ENCODE measurements around the gene LRRC18.

LRRC18 gene

DNA sequence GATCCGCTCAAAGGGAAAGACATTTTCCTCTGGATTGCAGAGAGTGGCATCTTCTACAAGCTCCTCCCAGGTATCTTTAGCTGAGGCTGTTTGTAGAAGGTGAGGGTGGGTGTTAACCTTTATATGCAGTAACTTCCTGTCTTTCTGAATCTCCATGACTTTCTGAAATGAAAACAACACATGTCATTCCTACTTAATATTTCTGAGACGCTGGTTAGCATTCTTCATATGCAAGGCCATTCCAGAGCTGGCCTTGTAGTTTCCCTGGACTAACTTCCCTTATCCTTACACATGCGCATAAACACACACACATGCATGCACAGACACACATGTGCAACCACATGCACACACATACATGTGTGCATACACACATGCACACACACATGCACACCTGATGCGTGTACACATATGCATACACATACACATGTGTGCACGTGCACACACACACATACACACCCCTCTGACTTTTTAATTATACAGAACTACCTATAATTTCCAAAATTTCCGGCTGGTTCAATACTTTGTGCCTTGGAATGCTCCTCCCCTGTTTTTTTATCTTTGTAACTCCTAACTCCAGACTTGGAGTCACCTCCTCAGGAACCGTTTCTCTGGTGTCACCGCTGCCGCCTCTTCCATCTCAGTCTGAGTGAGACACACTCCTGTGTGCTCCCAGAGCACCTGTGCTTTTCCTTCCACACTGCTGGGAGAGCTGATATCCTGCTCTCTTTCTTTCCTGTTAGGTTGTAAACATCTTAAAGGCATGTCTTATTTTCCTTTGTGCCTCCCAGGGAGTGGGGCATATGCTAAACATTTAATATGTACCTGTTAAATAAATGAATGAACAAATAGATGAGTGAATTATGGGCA is 55.2 kb downstream of the LRRC18 start:
- DNase-seq (ENCODE audit: low read depth in 2 of 3, low spot score in 1 of 3): no peak

DNA sequence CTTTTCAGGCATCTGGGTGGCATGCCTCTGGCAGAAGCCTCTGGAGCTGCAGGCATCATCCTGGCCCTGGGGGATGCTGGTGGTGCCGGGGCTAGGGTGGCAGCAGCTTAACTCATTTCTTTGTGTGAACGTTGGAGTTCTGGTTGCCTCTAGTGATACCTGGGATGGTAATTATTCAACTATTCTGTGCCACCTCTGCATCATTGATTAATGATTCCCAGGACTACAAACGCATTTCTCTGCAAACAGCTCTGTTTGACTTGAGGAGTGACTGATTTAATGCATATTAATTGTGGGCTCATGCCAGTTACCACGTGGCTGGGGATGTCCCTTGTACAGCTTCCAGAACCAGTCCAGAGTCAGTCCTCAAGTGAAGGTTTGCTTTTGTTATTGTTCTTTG is 55.9 kb downstream of the LRRC18 start:
- no peak for DNase-seq (ENCODE audit: low read depth in 2 of 3, low spot score in 1 of 3)

DNA sequence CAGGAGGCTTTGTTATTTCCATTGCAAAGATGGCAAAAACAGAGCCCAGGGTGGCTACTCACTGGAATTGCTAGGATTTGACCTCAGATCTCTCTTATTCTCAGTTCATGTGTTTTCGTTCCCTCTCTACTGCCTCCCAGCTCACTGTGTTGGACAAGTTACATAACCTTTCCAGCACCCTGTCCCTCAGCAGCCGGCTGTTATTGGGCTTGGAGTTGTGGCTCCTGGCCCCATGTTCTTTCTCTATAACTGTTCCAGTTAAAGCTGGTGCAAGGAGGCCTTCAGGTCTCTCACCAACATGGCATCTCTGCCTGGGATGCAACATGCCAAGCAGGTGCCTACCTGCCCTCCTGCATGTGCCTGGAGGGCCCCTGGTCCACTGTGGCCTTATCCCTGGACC is 56.8 kb downstream of the LRRC18 start:
- DNase-seq (ENCODE audit: low read depth in 2 of 3, low spot score in 1 of 3): no peak

DNA sequence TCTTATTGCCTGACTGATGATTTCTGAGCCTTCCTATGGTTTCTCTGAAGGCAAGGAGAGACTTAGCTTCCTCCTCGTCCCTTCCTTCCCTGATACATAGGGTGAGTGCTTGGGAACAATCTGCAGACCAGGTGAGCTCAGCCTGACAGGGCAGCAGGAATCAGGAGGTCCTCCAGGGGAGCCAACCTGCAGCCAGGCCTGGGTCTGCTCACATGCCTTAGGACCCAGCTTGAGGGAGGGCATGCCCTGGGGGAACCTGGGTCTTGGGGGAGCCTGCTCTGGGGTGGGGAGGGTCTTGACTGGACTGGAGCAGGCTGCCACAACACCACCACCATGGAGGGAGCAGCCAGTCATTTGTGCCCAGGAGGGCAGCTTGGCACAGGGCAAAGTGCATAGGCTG is 57.7 kb downstream of the LRRC18 start:
- DNase-seq (ENCODE audit: low read depth in 2 of 3, low spot score in 1 of 3): no peak

DNA sequence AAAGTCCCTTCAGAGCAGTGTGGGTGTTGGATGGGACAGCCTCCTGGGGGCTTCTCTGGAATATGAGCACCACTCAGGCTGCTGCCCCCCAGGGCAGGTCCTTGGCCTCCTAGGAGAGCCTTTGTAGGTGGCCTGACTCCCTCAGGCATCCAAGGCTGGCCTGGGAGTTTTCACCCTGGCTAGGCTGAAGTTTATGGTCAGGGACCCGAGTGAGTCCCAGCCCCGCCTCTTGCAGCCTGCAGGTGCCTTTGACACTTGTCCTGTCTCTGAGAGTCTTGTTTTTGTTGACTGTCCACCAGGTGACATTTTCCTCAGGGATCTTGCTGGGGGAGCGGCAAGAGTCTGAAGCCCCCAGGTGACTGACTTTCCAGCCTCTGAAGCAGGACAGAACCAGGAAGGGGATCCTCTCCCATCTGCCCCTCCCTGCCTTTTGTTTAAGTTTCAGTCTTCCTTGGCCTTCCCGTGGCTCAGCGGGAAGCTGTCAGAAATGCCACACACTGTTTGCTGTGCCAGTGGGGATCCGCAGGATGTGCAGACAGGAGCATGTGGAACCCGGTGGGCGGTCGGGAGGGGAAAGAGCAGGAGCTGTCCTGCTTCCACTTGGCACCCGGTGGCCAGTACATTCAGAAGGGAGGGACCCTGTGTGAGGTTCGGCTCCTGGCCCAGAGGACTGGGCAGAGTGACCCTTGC is 59.5 kb downstream of the LRRC18 start:
- no peak for DNase-seq (ENCODE audit: low read depth in 2 of 3, low spot score in 1 of 3)

DNA sequence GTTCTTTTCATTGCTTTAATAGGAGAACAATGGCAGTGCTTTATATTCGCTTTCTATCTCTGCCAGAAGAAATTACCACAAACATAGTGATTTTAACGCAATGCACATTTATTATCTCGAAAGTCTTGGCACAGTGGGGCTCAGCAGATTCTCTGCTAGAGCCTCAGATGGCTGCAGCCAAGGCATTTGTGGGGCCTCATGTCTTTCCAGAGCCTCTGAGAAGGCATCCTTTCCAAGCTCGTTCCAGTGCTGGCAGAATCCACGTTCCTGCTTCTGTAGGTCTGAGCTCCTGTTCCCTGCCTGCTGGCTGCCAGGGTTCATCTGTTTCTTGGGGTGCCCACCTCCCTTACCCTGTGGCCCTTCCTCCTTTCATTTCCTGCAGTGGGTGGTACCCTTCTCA is 60.2 kb downstream of the LRRC18 start:
- DNase-seq (ENCODE audit: low read depth in 2 of 3, low spot score in 1 of 3): no peak

DNA sequence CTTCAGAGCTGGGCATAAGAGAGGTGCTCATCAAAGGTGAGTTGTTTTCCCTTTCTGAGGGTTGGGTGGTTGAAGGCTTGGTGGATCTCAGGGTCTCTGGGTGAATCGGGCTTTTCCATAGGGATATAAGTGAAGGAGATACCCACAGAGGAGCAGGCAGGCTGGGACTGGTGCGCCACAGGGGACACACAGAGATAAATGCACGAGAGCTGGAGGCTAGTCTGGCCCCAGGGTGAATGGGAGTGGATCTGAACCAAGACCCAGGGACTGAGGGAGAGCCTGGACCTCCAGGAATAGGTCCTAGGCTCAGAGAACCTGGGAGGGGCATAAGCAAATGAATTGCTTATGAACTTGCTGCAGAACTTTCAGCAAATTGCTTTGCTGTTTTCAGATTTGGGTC is 61.5 kb downstream of the LRRC18 start:
- no peak for DNase-seq (ENCODE audit: low read depth in 2 of 3, low spot score in 1 of 3)

DNA sequence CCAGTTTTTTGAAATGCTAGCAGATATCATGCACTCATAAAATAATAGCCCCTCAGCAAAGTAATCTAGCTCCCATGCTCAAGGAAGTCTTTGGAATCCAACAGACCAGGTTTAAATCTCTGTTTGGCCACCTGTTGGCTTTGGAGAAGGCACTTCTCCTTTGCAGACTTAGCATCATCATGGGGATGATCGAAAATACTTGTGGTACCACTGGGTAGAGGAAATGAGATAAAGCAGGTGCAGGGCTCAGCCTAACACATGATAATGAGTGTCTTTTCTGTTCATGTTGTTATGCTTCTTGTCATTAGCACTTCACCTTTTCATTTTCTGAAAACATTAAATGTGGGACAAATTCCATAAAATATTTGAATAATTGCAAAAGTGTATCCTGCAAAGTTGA is 67.4 kb downstream of the LRRC18 start:
- DNase-seq (ENCODE audit: low read depth in 2 of 3, low spot score in 1 of 3): no peak
